MM.1S (cell line): ENCODE results near the gene MEG3.

Experiments
- CTCF ChIP-seq: fragments of 300-600 bp; sonication (generic); IDR thresholded peaks from 2 replicates; pipeline ENCODE4 v1.5.1; 2016; ENCODE audit warnings: antibody characterized with exemption, low read length, mixed read lengths
- EZH2 ChIP-seq: fragments of 300-600 bp; sonication (generic); optimal IDR thresholded peaks from 2 replicates; pipeline ENCODE3; 2017; ENCODE audit warnings: low read depth, mild to moderate bottlenecking, antibody characterized with exemption, low read length, mixed read lengths
- EZH2phosphoT487 ChIP-seq: fragments of 300-600 bp; sonication (generic); IDR thresholded peaks from 2 replicates; pipeline ENCODE4 v1.6.1; 2018; ENCODE audit warnings: antibody characterized with exemption, low read length

- TF ChIP-seq EZH2 = no peak
- no peak for TF ChIP-seq CTCF
- TF ChIP-seq EZH2phosphoT487 = no peak
Observed at GRCh38 chr14:100905166-100905565, 79.2 kb downstream of the MEG3 start.
